Tongue (tissue), 2 donors: ENCODE results near the gene ITSN2. TPM values are rescaled to one million over a fixed set of nuclear protein-coding genes. Genes with fewer than 3 reads are reported as not detected.

Experiments
- DNase-seq: peaks from one replicate; pipeline ENCODE4 v3.0.0-alpha.2; 2015
- total RNA-seq: library from RNA; depleted of rRNA; stranded (reverse); fragments of >200 nt; gene quantifications from one replicate; pipeline ENCODE4 v1.2.3, GENCODE V29; 2014

The ITSN2 gene
- total RNA-seq, 1 donor from 2014 or later, result 44.4 TPM

GRCh38 chr2:24265212-24265611, 95.1 kb downstream of the ITSN2 start:
- DNase-seq, result no peak

- DNase-seq, result no peak
These were observed 97.8 kb downstream of the ITSN2 start for GRCh38 chr2:24262421-24262970.

- DNase-seq, result no peak
These were observed 98.9 kb downstream of the ITSN2 start for GRCh38 chr2:24261441-24261840.

GRCh38 chr2:24259316-24259715, 101.0 kb downstream of the ITSN2 start:
- DNase-seq, result peak; percentile 32

GRCh38 chr2:24258718-24259117, 101.6 kb downstream of the ITSN2 start:
- no peak for DNase-seq

GRCh38 chr2:24253303-24253919, 106.9 kb downstream of the ITSN2 start:
- DNase-seq, result no peak

GRCh38 chr2:24247592-24247991, 112.7 kb downstream of the ITSN2 start:
- no peak for DNase-seq

GRCh38 chr2:24247164-24247563, 113.2 kb downstream of the ITSN2 start:
- DNase-seq, result no peak

GRCh38 chr2:24245986-24246776, 114.2 kb downstream of the ITSN2 start:
- DNase-seq, result no peak

GRCh38 chr2:24241528-24241927, 118.8 kb downstream of the ITSN2 start:
- DNase-seq, result no peak

- DNase-seq, result no peak
These were observed 120.8 kb downstream of the ITSN2 start for GRCh38 chr2:24239553-24239952.

GRCh38 chr2:24238158-24238557, 122.2 kb downstream of the ITSN2 start:
- no peak for DNase-seq

- DNase-seq, result no peak
These were observed 123.0 kb downstream of the ITSN2 start for GRCh38 chr2:24237313-24237712.

GRCh38 chr2:24233321-24233720, 127.0 kb downstream of the ITSN2 start:
- no peak for DNase-seq

GRCh38 chr2:24231461-24231881, 128.9 kb downstream of the ITSN2 start:
- DNase-seq, result peak; percentile 5

- peak; percentile 11 for DNase-seq
These were observed 131.9 kb downstream of the ITSN2 start for GRCh38 chr2:24228470-24228869.

GRCh38 chr2:24225499-24226242, 134.7 kb downstream of the ITSN2 start:
- DNase-seq, result no peak

- no peak for DNase-seq
These were observed 137.4 kb downstream of the ITSN2 start for GRCh38 chr2:24222946-24223345.

GRCh38 chr2:24221343-24222050, 138.8 kb downstream of the ITSN2 start:
- DNase-seq, result no peak

GRCh38 chr2:24220554-24221291, 139.6 kb downstream of the ITSN2 start:
- no peak for DNase-seq

- DNase-seq, result no peak
These were observed 145.5 kb downstream of the ITSN2 start for GRCh38 chr2:24214880-24215279.
